ENCODE data around the gene CYP4V2. TPM values are rescaled to one million over a fixed set of nuclear protein-coding genes. Genes with fewer than 3 reads are reported as not detected.

Gene CYP4V2
- total RNA-seq, 1 experiment from 2014 or later: 43.3 TPM

- H3K27me3 Mint-ChIP-seq (ENCODE audit: unreplicated experiment): no peaks in the 10 kb centered on the region
- TF ChIP-seq CTCF (IDR thresholded peaks at IDR 0.05; ENCODE audit: unreplicated experiment): no peak
- intact Hi-C loops (cut with micrococcal nuclease; ENCODE audit: unreplicated experiment): no loop called here
- no TSS peak for BruUV-seq (replicated peaks)
- no peak for DNase-seq
- no peaks in the 10 kb centered on the region for H3K4me1 Mint-ChIP-seq (ENCODE audit: low read depth, unreplicated experiment)
- CTCF ChIA-PET: no interaction called here
- H3K9me3 Mint-ChIP-seq (ENCODE audit: low read depth, unreplicated experiment): no peaks in the 10 kb centered on the region
- H3K36me3 Mint-ChIP-seq (ENCODE audit: insufficient read depth, unreplicated experiment): peaks cover 22% of the 10 kb centered on the region
- H3K27ac Mint-ChIP-seq (ENCODE audit: unreplicated experiment): no peak overlapping the region
- no peak overlapping the region for H3K4me3 Mint-ChIP-seq (ENCODE audit: low read depth, unreplicated experiment)
Measured at GRCh38 chr4:186196063-186196462, 4.7 kb downstream of the CYP4V2 start.

GRCh38 chr4:186200516-186200915, 9.1 kb downstream of the CYP4V2 start:
- intact Hi-C loops (cut with micrococcal nuclease; ENCODE audit: unreplicated experiment): loop anchor here (5.0 to 10.0 kb wide), 2 partner anchors 64 to 133 kb away; partner anchors contain the start of genes F11 and TLR3
- H3K27ac Mint-ChIP-seq (ENCODE audit: unreplicated experiment): no peak overlapping the region
- CTCF ChIA-PET: no interaction called here
- no peak for DNase-seq
- H3K4me1 Mint-ChIP-seq (ENCODE audit: low read depth, unreplicated experiment): peaks cover 7% of the 10 kb centered on the region
- no peak overlapping the region for H3K4me3 Mint-ChIP-seq (ENCODE audit: low read depth, unreplicated experiment)
- H3K9me3 Mint-ChIP-seq (ENCODE audit: low read depth, unreplicated experiment): no peaks in the 10 kb centered on the region
- no TSS peak for BruUV-seq (replicated peaks)
- no peaks in the 10 kb centered on the region for H3K27me3 Mint-ChIP-seq (ENCODE audit: unreplicated experiment)
- peaks cover 12% of the 10 kb centered on the region for H3K36me3 Mint-ChIP-seq (ENCODE audit: insufficient read depth, unreplicated experiment)
- no peak for TF ChIP-seq CTCF (IDR thresholded peaks at IDR 0.05; ENCODE audit: unreplicated experiment)

- peaks cover 12% of the 10 kb centered on the region for H3K36me3 Mint-ChIP-seq (ENCODE audit: insufficient read depth, unreplicated experiment)
- intact Hi-C loops (cut with micrococcal nuclease; ENCODE audit: unreplicated experiment): loop anchor here (5.0 to 10.0 kb wide), 2 partner anchors 64 to 134 kb away; partner anchors contain the start of genes F11 and TLR3
- H3K9me3 Mint-ChIP-seq (ENCODE audit: low read depth, unreplicated experiment): no peaks in the 10 kb centered on the region
- peaks cover 7% of the 10 kb centered on the region for H3K4me1 Mint-ChIP-seq (ENCODE audit: low read depth, unreplicated experiment)
- H3K27me3 Mint-ChIP-seq (ENCODE audit: unreplicated experiment): no peaks in the 10 kb centered on the region
- no peak for DNase-seq
- CTCF ChIA-PET: no interaction called here
- H3K27ac Mint-ChIP-seq (ENCODE audit: unreplicated experiment): no peak overlapping the region
- no peak overlapping the region for H3K4me3 Mint-ChIP-seq (ENCODE audit: low read depth, unreplicated experiment)
- no TSS peak for BruUV-seq (replicated peaks)
- no peak for TF ChIP-seq CTCF (IDR thresholded peaks at IDR 0.05; ENCODE audit: unreplicated experiment)
Measured at GRCh38 chr4:186201010-186201409, 9.6 kb downstream of the CYP4V2 start.

DNA sequence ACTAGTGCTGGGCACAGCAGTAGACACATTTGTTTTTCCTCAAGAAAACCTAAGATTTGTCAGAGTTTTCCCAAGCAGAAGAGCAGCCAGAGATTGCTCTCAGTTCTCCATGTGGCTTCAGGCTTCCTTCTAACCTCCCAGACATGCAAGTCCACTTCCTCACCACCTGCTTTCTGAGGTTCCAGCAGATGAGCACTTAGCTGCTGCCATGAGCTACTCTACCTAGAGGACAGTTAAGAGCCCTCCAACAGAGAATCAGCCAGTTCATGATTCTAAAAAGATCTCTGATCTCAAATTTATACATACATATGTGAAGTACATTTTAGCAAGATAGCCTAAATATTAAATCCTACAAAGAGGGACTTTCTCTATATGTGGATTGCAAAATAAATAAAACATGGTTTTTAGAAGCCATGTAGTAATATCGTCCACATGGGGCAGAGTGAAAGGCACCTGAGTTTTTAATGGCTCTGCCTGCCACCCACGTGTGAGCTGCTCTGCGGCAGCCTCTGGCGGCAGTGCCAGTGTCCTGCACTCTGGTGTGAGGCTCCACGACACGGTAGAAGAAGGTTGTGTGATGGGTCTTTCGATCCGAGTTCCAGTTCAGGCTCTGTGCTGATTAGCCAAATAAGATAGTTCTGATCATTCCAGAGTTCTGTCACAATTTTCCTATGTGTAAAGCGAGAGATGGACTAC, 10.3 kb downstream of the CYP4V2 start:
- DNase-seq: peak; percentile 68
- peak; percentile 73 for TF ChIP-seq CTCF (IDR thresholded peaks at IDR 0.05; ENCODE audit: unreplicated experiment)
- intact Hi-C loops (cut with micrococcal nuclease; ENCODE audit: unreplicated experiment): loop anchor here (5.0 to 10.0 kb wide), 2 partner anchors 63 to 134 kb away; partner anchors contain the start of genes F11 and TLR3
- H3K27me3 Mint-ChIP-seq (ENCODE audit: unreplicated experiment): no peaks in the 10 kb centered on the region
- CTCF ChIA-PET: interaction anchor here (0.6 kb wide), 1 partner anchor 12 kb away, joined by 3 read pairs; no protein-coding TSS in a partner anchor
- H3K27ac Mint-ChIP-seq (ENCODE audit: unreplicated experiment): no peak overlapping the region
- H3K36me3 Mint-ChIP-seq (ENCODE audit: insufficient read depth, unreplicated experiment): peaks cover 12% of the 10 kb centered on the region
- peaks cover 7% of the 10 kb centered on the region for H3K4me1 Mint-ChIP-seq (ENCODE audit: low read depth, unreplicated experiment)
- no peak overlapping the region for H3K4me3 Mint-ChIP-seq (ENCODE audit: low read depth, unreplicated experiment)
- no TSS peak for BruUV-seq (replicated peaks)
- H3K9me3 Mint-ChIP-seq (ENCODE audit: low read depth, unreplicated experiment): no peaks in the 10 kb centered on the region

Data from Calu3 (cell line).